ENCODE data around the gene NSG2. TPM values are rescaled to one million over a fixed set of nuclear protein-coding genes. Genes with fewer than 3 reads are reported as not detected.

NSG2 gene
- total RNA-seq, 1 donor from 2014 or later, result 233 TPM

DNA sequence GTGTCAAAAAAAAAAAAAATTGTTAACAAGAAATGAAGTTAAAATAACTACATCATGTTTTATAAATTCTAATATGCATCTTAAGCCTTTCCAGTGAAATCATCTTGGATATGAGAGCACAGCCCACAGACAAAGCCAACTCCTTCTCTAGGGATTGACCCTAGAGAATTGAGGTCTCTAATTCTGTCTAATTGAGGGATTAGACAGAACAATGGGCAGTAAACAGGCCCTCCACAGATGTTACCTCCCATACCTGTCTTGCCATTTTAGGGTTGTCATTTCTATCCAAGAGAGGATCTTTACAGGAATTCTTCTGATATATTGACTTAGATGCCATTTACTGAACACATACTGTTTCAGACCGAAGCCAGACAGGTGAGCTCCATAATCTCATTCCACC, 42.3 kb downstream of the NSG2 start:
- peaks cover 8% of the 10 kb centered on the region for H3K27me3 Mint-ChIP-seq (ENCODE audit: unreplicated experiment)
- peaks cover 29% of the 10 kb centered on the region for H3K4me1 Mint-ChIP-seq (ENCODE audit: low read depth, unreplicated experiment)
- peaks cover 22% of the 10 kb centered on the region for H3K36me3 Mint-ChIP-seq (ENCODE audit: unreplicated experiment)
- peaks cover 8% of the 10 kb centered on the region for H3K9me3 Mint-ChIP-seq (ENCODE audit: unreplicated experiment)
- no peak overlapping the region for H3K4me3 Mint-ChIP-seq (ENCODE audit: unreplicated experiment)
- DNase-seq, result no peak
- no peak overlapping the region for H3K27ac Mint-ChIP-seq (ENCODE audit: unreplicated experiment)
- TF ChIP-seq, protein P1, sequence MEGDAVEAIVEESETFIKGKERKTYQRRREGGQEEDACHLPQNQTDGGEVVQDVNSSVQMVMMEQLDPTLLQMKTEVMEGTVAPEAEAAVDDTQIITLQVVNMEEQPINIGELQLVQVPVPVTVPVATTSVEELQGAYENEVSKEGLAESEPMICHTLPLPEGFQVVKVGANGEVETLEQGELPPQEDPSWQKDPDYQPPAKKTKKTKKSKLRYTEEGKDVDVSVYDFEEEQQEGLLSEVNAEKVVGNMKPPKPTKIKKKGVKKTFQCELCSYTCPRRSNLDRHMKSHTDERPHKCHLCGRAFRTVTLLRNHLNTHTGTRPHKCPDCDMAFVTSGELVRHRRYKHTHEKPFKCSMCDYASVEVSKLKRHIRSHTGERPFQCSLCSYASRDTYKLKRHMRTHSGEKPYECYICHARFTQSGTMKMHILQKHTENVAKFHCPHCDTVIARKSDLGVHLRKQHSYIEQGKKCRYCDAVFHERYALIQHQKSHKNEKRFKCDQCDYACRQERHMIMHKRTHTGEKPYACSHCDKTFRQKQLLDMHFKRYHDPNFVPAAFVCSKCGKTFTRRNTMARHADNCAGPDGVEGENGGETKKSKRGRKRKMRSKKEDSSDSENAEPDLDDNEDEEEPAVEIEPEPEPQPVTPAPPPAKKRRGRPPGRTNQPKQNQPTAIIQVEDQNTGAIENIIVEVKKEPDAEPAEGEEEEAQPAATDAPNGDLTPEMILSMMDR (IDR thresholded peaks at IDR 0.05; ENCODE audit: partially characterized antibody, unreplicated experiment), result no peak

DNA sequence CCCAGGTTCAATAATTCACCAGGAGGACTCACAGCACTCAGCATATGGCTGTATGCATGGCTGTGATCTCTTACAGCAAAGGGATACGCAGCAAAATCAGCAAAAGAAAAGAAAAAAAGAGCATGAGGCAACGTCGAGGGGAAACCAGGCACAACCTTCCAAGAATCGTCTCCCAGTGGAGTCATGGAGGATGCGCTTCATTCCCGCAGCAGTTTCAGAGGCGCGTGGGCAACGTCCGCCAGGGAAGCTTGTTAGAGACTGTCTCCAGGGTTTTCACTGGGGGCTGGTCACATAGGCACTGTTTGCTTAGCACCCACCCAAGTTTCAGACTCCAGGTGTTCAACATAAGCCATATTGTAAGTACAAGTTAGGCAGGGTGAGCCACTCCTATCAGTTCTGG, 44.6 kb downstream of the NSG2 start:
- H3K4me3 Mint-ChIP-seq (ENCODE audit: unreplicated experiment), result no peak overlapping the region
- peaks cover 20% of the 10 kb centered on the region for H3K4me1 Mint-ChIP-seq (ENCODE audit: low read depth, unreplicated experiment)
- peaks cover 16% of the 10 kb centered on the region for H3K36me3 Mint-ChIP-seq (ENCODE audit: unreplicated experiment)
- no peak for DNase-seq
- H3K27ac Mint-ChIP-seq (ENCODE audit: unreplicated experiment), result peak overlapping the region; percentile 29
- peaks cover 8% of the 10 kb centered on the region for H3K27me3 Mint-ChIP-seq (ENCODE audit: unreplicated experiment)
- H3K9me3 Mint-ChIP-seq (ENCODE audit: unreplicated experiment), result peaks cover 8% of the 10 kb centered on the region
- TF ChIP-seq, protein P1 (IDR thresholded peaks at IDR 0.05; ENCODE audit: partially characterized antibody, unreplicated experiment), result no peak

GRCh38 chr5:174093123-174093522, 47.6 kb downstream of the NSG2 start:
- TF ChIP-seq, protein P1 (IDR thresholded peaks at IDR 0.05; ENCODE audit: partially characterized antibody, unreplicated experiment), result no peak
- no peak for DNase-seq
- Mint-ChIP-seq H3K27ac (ENCODE audit: unreplicated experiment) (no peak overlapping the region), H3K36me3 (ENCODE audit: unreplicated experiment) (peaks cover 16% of the 10 kb centered on the region), H3K4me1 (ENCODE audit: low read depth, unreplicated experiment) (peaks cover 20% of the 10 kb centered on the region), H3K4me3 (ENCODE audit: unreplicated experiment) (no peak overlapping the region), H3K27me3 (ENCODE audit: unreplicated experiment) (peaks cover 8% of the 10 kb centered on the region), H3K9me3 (ENCODE audit: unreplicated experiment) (peaks cover 8% of the 10 kb centered on the region)

DNA sequence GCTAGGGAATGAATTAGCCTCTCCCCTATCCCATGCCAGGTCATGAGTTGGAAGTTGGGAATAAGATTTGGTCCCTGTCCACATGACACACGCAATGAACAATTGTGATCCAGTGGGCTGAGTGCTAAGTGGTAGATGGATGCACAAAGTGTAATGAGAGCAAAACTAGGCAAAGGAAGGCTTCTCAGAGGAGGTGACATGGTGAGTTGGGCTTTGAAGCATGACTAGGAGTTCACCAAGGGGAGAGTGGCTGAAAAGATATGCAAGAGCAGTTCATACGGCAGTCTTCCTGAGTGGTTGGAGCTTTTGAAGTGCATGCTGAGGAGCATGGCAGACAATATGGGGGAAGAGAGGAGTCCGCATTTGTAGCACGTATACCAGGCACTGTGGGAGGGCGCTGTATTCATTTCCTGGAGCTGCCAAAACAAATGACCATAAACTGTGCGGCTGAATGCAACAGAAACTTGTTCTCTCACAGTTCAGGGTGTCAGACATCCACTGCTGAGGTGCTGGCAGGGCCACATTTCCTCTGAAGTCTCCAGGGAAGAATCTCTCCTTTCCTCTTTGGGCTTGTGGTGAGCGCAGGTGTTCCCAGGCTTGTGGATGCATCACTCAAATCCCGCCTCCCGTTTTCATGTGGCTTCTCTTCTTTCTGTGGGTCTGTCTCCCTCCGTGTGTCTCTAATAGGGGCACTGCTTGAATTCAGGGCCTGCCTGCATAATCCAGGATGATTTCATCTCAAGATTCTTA, 49.5 kb downstream of the NSG2 start:
- H3K4me1 Mint-ChIP-seq (ENCODE audit: low read depth, unreplicated experiment), result peaks cover 27% of the 10 kb centered on the region
- TF ChIP-seq, protein P1 (IDR thresholded peaks at IDR 0.05; ENCODE audit: partially characterized antibody, unreplicated experiment), result no peak
- H3K4me3 Mint-ChIP-seq (ENCODE audit: unreplicated experiment), result no peak overlapping the region
- H3K27ac Mint-ChIP-seq (ENCODE audit: unreplicated experiment), result no peak overlapping the region
- peaks cover 13% of the 10 kb centered on the region for H3K36me3 Mint-ChIP-seq (ENCODE audit: unreplicated experiment)
- DNase-seq, result no peak
- H3K27me3 Mint-ChIP-seq (ENCODE audit: unreplicated experiment), result peaks cover 8% of the 10 kb centered on the region
- H3K9me3 Mint-ChIP-seq (ENCODE audit: unreplicated experiment), result peaks cover 12% of the 10 kb centered on the region

- Mint-ChIP-seq H3K36me3 (ENCODE audit: unreplicated experiment) (no peaks in the 10 kb centered on the region), H3K27ac (ENCODE audit: unreplicated experiment) (no peak overlapping the region), H3K9me3 (ENCODE audit: unreplicated experiment) (peaks cover 8% of the 10 kb centered on the region), H3K4me3 (ENCODE audit: unreplicated experiment) (no peak overlapping the region), H3K27me3 (ENCODE audit: unreplicated experiment) (peaks cover 4% of the 10 kb centered on the region), H3K4me1 (ENCODE audit: low read depth, unreplicated experiment) (peaks cover 17% of the 10 kb centered on the region)
- TF ChIP-seq, protein P1 (IDR thresholded peaks at IDR 0.05; ENCODE audit: partially characterized antibody, unreplicated experiment), result no peak
- no peak for DNase-seq
Observed at GRCh38 chr5:174096619-174097018, 51.1 kb downstream of the NSG2 start.
